DMS114 treated with DMSO at 0.1 percent for 48 hours (cell line): ENCODE data around the gene ACADM.
"Not testable (repeated sequence)": the region's sequence is repeated elsewhere in the genome, so short reads cannot be mapped to it uniquely, and the experiment has no call there.

Experiments used
- DNase-seq: peaks from one replicate; lab custom pipeline; 2025; ENCODE audit not compliant: unreplicated experiment; lab: John Stamatoyannopoulos, UW

ACADM gene

DNA sequence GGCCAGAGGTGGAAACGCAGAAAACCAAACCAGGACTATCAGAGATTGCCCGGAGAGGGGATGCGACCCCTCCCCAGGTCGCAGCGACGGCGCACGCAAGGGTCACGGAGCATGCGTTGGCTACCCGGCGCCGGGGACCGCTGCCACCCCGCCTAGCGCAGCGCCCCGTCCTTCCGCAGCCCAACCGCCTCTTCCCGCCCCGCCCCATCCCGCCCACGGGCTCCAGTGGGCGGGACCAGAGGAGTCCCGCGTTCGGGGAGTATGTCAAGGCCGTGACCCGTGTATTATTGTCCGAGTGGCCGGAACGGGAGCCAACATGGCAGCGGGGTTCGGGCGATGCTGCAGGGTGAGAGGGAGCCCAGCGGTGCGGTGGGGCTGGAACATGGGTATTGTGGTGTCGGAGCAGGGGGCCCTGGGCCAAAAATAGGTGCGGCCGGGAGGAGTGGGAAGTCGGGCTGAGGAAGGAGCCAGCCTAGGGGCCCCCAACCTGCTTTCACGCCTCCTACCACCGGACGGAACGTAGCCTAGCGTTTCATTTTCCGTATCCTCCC is at the start of gene ACADM:
TSS of gene ACADM (plus strand) at position 238 of the 551 bp plus-strand sequence. CDS start at position 317, 79 bp downstream.
- peak; percentile 39 for DNase-seq

DNA sequence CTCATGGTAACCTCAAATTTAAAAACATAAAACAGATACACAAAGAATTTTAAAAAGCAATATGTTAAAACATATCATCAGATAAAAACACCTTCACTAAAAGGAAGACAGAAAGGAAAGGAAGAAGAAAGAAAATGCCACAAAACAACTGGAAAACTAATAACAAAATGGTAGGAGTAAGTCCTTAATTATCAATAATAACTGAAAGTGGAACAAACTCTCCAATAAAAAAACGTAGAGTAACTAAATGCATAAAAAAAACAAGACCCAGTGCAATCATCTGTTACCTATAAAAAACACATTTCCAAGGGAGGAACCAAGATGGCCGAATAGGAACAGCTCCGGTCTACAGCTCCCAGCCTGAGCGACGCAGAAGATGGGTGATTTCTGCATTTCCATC is 47.1 kb upstream of the ACADM start:
- no peak for DNase-seq

DNA sequence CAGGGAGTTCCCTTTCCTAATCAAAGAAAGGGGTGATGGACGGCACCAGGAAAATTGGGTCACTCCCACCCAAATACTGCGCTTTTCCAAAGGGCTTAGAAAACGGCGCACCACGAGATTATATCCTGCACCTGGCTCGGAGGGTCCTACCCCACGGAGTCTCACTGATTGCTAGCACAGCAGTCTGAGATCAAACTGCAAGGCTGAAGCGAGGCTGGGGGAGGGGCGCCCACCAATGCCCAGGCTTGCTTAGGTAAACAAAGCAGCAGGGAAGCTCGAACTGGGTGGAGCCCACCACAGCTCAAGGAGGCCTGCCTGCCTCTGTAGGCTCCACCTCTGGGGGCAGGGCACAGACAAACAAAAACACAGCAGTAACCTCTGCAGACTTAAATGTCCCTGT is 46.5 kb upstream of the ACADM start:
- DNase-seq, result not testable (repeated sequence)

DNA sequence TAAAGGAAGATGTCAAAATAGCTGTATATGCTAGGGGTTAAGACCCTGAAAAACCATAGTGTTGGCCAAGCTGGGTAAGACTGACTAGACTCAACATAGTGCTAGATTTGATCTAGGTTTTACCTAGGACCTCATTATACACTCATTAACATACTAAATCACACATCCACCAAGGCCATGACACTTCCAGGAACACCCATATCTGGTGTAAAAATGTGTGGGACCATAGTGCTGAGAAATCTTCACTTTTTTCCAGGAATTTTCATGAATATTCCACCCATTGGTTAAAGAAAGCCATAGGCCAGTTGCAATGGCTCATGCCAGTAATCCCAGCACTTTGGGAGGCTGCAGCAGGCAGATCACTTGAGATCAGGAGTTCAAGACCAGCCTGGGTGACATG is 34.0 kb upstream of the ACADM start:
- no peak for DNase-seq

DNA sequence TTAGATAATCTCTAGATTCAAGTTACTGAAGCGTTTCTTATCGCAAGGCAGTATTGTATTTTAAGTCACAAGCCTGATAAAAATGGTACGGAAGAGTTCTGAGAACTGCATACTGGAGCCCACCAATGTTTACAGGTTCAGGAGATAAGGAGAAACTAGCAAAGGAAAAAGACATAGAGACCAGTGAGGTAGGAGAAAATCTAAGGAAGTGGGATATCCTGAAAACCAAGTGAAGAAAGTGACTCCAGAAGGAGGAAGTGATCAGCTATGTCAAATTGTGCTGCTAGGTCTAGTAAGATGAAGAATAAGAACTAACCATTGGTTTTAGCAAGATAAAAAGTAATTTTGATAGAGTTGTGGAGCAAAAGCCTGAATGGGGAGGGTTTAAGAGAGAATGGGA is 31.0 kb upstream of the ACADM start:
- no peak for DNase-seq

DNA sequence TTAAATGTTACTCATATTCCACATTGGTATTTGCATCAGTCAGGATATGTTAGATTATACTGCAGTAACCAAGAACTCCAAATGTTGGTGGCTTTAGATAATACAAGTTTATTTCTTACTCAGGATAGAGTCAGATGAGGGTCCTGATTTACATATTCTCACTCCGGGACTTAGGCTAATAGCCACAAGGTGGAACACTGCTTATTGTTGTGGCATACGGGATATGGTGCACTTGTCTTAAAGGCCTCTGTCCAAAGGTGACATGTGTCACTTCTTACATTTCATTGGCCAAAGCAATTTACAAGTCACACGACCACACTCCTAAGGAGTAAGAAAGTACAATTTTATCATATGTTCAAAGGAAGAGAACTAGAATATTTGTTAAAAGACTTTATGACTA is 28.5 kb upstream of the ACADM start:
- DNase-seq, result no peak

DNA sequence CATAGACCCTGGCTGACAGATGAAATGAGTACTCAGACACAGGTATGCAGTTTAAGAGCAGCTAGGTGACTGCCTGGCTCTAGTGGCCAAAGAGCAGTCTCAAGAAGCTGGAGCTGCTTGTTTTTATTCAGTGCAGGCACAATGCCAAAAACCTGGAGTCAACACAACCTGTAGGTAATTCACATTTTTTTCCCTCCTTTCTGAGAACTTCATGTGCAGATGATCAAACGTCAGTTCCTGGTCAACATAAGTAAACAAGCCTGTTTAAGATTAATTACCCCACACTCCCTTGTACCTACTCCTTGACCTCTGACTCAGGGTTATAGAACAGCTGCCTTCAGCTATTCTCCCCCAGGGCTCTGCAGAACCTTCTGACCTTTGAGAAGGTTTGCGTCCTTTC is 17.3 kb upstream of the ACADM start:
- no peak for DNase-seq

DNA sequence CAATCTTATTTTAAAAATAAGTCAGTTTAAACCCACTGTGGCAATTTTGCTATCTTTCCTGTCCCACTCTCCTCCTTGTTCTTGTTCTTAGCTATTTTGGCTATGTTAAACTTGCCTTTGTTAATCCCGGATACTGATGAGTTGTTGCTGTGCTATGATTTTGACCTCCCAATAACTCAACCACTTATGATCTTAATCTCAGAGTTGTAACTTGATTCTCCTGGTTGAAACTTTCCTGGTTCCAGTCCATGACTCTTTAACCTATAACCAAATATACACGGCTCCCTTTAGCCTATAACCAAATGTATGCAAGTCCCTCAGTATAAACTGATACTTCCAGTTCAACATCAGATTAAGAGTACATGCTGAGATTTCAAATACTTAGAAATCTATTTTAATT is 15.6 kb upstream of the ACADM start:
- DNase-seq, result no peak

DNA sequence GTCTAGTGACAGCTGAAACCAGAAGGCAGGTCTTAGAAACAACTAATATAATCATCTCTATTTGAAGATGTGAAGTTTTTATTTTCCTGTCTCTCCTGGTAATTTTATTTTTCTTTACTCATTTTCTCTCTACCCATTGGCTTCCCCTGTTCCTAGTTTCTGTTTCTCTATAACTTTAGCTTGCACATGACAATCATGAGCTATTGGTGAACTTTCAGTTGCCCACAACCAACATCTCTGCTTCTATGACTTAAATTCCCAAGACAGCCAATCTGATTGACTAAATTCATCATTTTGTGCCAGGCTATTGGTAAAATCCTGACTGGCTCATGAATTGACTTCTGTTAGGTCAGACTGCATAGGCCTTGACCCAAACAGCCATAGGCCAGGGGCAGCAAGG is 13.7 kb upstream of the ACADM start:
- no peak for DNase-seq

DNA sequence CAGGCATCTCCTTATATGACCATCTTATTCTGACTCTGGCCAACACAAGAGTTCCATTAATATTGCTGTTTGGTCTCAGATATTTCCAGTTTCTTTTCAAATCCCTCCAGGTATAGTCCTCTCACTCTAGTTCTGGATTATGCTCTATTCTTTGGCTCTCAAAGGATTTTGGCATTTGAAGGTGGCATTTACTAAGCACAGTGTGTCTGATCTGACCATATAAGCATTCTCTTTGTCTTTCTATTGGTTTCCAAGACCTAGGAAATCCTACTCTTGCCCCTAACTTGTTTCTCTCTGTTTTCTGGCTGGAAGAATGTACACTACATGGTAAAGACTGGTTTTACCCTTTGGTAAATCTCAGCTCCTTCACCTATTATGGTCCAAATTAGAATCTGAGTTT is 12.7 kb upstream of the ACADM start:
- no peak for DNase-seq

DNA sequence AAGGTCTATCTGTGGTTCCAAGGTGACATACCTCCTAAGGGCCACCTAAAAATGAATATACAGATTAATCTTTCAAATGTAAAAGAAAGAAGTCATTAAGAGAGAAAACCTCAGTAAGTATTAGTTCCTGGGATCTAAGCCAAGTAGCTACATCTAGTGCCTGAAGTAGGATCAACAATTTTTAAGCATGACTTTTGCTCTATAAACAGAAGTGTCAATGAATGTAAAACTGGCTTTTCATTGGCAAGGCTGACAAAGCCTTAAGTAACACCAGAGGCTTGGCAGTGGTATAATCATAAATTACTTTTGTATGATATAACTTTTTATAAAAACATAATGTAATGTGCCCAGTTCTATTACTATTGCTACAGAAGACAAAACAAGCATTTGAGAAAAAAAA is 12.2 kb upstream of the ACADM start:
- DNase-seq, result no peak

DNA sequence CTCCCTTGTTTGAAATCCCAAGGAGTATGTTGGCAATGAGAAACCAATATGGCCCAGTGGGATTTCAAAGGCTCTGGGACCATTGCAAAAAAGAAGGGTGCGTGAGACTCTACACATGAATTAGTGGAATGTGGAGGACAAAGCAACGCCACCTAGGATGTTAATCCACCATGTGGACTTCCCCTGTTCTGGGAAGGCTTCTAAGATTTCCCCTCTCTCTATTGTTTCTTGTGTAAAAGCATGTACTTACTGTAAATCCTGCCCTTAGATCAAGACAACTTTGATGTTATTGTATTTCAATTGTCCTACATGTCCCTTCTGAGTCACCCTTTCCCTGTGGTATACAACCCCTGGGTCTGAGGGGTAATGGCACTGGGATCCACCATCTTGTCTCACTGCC is 4.7 kb upstream of the ACADM start:
- DNase-seq, result no peak

DNA sequence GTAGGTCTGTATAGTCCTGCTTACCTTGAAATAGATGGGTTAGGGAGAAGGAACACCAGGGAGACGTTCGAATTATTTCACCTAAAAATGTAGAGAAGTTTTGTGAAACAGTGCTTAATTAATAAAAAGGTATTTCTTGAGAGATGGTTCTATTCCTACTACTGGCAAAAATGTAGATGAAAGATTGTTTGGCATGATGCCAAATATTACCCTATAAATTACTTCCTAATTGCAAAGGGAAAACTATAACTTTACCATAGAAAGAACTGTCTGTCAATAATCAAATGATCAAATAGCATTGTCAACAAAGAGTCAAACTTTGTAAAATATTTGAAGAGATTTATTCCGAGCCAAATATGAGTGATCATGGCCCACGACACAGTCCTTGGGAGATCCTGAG is 4.2 kb upstream of the ACADM start:
- no peak for DNase-seq

DNA sequence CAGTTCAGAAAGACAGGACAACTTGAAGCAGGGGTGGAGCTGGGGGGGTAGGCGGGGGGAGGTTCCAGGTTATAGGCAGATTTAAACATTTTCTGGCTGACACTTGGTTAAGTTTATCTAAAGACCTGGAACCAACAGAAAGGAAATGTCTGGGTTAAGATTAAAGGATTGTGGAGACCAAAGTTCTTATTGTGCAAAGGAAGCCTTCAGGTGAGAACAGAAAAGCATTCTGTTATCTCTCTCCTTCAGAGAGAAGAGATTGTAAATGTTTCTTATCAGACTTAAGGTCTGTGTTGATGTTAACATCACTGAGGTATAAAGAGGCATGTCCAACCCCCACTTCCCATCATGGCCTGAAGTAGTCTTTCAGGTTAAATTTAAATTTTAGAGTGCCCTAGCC is 3.7 kb upstream of the ACADM start:
- no peak for DNase-seq

DNA sequence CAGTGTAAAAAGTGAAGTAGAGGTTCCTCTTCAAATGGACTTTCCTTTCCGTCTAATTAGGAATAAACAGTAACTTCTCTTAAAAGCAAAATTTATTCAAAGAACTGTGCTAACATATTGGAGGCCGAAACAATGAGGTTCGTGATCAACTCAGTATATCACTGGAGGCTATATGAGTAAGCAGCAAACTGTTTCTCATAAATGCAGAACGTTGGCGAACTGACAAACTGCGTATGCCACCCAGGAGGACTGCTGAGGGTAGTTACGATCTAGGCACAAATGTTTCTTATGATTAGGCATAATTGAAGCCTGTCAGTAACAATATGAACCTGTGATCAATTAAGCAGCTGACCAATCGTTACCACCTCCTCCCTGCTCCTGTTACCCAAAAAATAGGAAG is 2.3 kb upstream of the ACADM start:
- DNase-seq, result not testable (repeated sequence)

DNA sequence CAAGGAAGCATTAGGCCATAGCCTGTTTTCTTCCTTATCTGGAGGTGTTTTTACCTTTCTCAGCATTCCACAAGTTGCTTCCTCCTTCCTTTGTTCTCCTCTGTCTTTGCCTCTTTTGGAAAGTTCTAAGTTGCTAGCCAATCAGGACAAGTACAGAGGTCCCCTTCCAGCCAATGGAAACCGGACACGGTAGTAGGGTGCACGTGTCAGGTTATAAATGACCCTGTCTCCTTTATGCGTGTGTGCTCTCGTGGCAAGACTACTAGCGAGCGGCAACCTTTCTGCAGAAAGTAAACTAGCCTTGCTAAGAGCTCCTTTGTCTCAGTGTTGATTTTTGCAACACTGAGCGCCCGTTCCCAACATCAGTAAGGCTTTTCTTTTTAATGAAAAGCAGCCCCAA is 1.5 kb upstream of the ACADM start:
- DNase-seq, result no peak

DNA sequence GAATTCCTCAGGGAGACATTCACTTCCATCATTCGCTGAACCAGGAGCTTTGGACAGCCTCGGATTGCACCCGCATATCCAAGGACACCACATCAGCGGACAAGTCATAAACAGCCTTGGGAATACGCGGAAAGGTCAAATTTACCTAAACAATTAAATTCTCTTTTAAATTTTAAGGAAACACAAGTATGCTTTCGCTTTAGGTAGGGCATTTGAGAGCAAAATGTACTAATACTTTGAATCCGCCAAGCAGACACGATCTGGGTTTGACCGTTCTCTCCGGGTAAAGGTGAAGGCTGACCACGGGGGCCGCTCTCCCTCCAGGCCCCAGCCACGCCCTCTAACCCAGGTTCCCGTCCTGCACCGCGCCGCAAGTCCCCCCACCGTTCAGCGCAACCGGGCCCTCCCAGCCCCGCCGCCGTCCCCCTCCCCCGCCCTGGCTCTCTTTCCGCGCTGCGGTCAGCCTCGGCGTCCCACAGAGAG is 479 bp upstream of the ACADM start:
- DNase-seq, result peak; percentile 38

DNA sequence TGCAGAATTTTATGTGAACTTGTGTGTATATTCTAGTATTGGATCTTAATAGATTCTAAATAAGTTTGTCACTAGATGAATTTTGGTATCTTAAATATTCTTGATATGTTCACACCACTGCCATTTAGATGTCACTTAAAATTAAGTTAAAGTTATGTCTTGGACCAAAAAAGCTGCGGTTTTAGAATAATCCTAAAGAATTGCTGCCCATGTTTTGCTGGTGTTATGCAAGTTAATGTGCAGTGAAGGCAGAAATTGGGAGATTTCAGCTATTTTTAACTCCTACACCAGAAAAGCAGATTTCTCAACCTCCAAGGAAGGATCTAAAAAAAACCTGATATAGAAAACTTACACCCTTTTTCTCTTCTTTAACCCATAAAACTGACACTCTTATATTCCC is 757 bp downstream of the ACADM start:
- peak; percentile 34 for DNase-seq

DNA sequence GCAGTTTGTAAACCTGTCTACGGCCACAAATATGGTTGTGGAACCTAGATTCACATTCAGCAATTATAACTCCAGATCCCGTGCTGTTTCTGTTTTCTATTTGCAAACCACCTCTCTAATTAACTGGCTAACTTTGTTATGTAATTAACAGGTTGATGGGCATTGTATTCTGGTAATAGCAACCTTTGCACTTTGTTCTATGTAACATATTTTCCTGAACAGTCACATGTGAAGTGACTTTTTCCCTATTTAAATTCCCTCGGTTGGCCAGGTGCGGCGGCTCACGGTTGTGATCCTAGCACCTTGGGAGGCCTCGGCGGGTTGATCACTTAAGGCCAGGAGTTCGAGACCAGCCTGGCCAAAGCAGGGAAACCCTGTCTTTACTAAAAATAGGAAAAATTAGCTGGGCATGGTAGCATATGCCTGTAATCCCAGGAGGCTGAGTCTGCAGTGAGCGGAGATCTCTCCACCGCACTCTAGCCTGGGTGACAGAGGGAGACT is 1.4 kb downstream of the ACADM start:
- no peak for DNase-seq

DNA sequence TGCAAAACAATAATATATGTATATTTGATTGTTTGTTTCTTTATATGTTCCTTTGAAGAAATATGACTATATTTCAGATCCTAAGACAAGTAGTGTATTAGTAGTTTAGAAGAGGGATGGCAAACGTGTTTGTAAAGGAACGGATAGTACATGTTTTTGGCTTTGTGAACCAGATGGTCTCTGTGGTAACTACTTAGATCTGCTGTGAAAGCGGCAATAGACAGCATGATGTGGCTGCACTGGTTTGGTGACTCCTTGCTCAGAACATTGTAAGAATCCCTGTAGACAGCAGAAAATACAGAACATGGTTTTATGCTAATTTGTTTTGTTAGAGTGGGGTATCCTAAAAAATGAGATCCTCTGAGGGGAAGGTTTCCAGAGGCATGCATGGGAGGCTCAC is 3.1 kb downstream of the ACADM start:
- DNase-seq, result no peak

DNA sequence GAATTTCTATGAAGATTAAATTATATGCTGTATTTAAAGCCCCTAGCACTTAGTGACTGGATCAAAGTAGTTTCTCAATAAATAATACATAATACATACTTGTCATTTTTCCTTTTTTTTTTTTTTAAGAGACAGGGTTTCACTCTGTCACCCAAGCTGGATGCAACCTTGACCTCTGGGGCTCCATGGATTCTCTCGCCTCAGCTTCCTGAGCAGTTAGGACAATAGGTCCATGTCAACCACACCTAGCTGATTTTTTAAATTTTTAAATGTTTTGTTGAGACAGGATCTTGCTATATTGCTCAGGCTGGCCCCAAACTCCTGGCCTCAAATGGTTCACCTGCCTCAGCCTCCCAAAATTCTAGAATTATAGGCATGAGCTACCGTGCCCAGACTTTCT is 5.9 kb downstream of the ACADM start:
- DNase-seq, result no peak

DNA sequence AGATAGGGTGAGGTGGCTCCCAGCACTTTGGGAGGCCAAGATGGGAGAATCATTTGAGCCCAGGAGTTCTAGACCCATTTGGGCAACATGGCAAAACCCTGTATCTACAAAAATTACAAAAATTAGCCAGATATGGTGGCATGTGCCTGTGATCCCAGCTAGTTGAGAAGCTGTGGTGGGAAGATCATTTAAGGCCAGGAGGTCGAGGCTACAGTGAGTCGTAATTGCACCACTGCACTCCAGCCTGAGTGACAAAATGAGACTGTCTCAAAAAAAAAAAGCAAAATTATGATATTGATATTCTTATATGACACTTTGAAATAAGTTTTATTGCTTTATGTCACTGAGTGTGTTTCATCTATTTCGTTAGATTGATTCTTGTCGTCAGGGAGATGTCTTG is 7.4 kb downstream of the ACADM start:
- no peak for DNase-seq

DNA sequence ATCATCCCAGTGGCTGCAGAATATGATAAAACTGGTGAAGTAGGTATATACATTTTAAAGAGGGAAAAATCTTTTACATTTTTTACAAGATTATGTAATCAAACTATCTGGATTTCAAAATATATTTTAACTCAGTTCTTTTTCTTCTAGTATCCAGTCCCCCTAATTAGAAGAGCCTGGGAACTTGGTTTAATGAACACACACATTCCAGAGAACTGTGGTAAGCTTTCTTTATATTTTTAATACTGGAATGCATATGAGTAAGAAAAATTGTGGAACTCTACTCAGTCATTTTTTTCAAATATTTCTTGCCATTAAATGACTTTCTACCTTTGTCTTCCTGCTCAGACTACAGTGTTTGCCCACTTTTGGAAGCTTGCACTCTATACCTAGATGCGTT is 8.2 kb downstream of the ACADM start:
- DNase-seq, result no peak

DNA sequence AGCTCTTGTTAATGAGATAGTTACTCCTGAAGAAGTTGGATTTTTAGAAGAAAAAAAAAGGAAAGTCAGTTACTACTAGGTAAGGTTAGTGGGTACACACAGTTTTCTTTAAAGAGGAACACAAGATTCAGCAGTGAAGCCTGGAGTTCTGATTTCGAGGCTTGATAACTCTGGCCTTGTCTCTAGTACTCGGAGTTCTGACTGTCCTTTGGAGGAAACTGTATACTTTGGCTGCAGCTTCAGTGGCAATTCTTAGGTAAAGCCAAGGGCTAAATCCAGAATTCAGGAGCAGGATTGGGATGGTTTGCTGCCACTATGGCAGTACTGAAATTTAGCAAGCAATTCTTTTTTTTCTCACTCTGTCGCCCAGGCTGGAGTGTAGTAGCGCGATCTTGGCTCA is 9.2 kb downstream of the ACADM start:
- no peak for DNase-seq
